HepG2 (cell line): ENCODE measurements around the gene CBFA2T2. TPM values are rescaled to one million over a fixed set of nuclear protein-coding genes. Genes with fewer than 3 reads are reported as not detected.

Experiments
- DNMT1 ChIP-seq: sonication (generic); formaldehyde crosslinking; IDR thresholded peaks from 2 replicates; pipeline ENCODE4 v1.5.1; 2020; ENCODE audit warnings: mild to moderate bottlenecking, missing genetic modification reagents
- DPF2 ChIP-seq: sonication (generic); formaldehyde crosslinking; IDR thresholded peaks from 2 replicates; pipeline ENCODE4 v1.4.0; 2020; ENCODE audit warnings: mild to moderate bottlenecking, low read depth, missing genetic modification reagents, borderline replicate concordance
- GMEB1 ChIP-seq: sonication (generic); formaldehyde crosslinking; IDR thresholded peaks from 2 replicates; pipeline ENCODE4 v1.5.1; 2020; ENCODE audit warnings: missing genetic modification reagents, mild to moderate bottlenecking, borderline replicate concordance
- polyA plus RNA-seq, 8 experiments: library from polyadenylated mRNA; depleted of rRNA in 3 of 8; stranded (reverse) in 7 of 8; unstranded in 1 of 8; fragments of >200 nt; fragmentation: Illumina TruSeq in 4 of 8; extraction: Trizol in 4 of 8; gene quantifications; 2 replicates each; pipeline versions ENCODE4 v1.2.1 to v1.2.3, GENCODE V29; 2011 to 2016; ENCODE audit warnings: low read depth in 4 of 8, missing spikeins in 1 of 8, mixed read lengths in 1 of 8; ENCODE audit not compliant: insufficient read depth in 1 of 8
- total RNA-seq, 5 experiments: library from RNA; depleted of rRNA; stranded (reverse); fragments of >200 nt; fragmentation: Illumina TruSeq; extraction: Trizol; gene quantifications; 2 replicates each; pipeline ENCODE4 v1.2.3, GENCODE V29; 2016; ENCODE audit warnings: low read depth in 1 of 5
- TF ChIP-seq, protein P1 (sequence below): sonication (generic); formaldehyde crosslinking; IDR thresholded peaks from one replicate; pipeline ENCODE4 v1.5.1; 2020; ENCODE audit warnings: mild to moderate bottlenecking, missing genetic modification reagents; ENCODE audit errors: not compliant biosample characterization
- TF ChIP-seq, protein P2 (sequence below), 2 experiments: sonication (generic) in 1 of 2; formaldehyde crosslinking in 1 of 2; IDR thresholded peaks; 2 replicates each; pipeline versions ENCODE4 v1.4.0 to v1.6.1; 2016 to 2020; ENCODE audit warnings: borderline replicate concordance in 1 of 2, low read depth in 1 of 2, mild to moderate bottlenecking in 1 of 2, missing genetic modification reagents in 1 of 2
- TF ChIP-seq, protein P3 (sequence below): sonication (generic); formaldehyde crosslinking; IDR thresholded peaks from 2 replicates; pipeline ENCODE4 v1.4.0; 2020; ENCODE audit warnings: missing genetic modification reagents

The CBFA2T2 gene
- total and polyA plus RNA-seq, 2 of the 13 experiments (the other 11 are each of a cell fraction or from before 2014, with no cell fraction given): 6.3 to 21.2 TPM

DNA sequence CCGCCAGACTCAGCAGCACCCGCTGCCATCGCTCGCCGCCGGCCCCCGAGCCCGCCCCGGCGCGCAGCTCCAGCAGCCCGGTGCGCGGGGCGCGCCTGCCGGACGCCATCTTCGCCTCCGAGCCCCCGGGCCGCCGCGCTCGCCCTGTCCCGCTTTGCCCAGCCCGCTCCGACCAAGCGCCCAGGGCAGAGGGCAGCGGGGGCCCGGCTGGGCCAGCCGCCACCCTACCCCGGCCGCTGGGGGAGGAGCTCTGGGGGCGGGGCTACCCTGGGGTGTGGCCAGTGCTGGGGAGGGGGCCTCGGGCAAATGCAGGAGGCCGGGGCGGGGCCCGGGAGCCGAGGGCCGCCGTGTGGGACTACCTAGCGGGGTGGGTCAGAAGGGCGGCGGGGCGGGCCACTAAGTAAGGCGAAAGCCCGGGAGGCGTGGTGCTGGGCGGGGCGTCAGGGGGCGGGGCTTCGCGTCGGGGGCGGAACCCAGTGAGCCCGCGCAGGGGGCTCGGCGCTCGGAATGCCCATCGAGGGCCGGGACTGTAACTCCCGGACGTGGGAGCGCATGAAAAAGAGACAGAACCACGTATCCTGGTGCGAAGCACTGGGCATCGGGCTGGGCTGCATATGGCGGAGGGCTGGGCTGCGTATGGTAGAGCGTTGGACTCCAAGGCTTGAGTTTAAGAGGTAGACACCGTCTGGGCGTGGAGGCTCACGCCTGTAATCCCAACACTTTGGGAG is 46.2 kb upstream of the CBFA2T2 start, which contains the start of gene SNTA1 (continued):
- TF ChIP-seq GMEB1 (0 out of 2 replicates have a peak, but pooled peaks have one; percentile 22), DNMT1 (CRISPR knock-in tag) (peak; percentile 74), DPF2 (no peak)
- TF ChIP-seq, protein P1, sequence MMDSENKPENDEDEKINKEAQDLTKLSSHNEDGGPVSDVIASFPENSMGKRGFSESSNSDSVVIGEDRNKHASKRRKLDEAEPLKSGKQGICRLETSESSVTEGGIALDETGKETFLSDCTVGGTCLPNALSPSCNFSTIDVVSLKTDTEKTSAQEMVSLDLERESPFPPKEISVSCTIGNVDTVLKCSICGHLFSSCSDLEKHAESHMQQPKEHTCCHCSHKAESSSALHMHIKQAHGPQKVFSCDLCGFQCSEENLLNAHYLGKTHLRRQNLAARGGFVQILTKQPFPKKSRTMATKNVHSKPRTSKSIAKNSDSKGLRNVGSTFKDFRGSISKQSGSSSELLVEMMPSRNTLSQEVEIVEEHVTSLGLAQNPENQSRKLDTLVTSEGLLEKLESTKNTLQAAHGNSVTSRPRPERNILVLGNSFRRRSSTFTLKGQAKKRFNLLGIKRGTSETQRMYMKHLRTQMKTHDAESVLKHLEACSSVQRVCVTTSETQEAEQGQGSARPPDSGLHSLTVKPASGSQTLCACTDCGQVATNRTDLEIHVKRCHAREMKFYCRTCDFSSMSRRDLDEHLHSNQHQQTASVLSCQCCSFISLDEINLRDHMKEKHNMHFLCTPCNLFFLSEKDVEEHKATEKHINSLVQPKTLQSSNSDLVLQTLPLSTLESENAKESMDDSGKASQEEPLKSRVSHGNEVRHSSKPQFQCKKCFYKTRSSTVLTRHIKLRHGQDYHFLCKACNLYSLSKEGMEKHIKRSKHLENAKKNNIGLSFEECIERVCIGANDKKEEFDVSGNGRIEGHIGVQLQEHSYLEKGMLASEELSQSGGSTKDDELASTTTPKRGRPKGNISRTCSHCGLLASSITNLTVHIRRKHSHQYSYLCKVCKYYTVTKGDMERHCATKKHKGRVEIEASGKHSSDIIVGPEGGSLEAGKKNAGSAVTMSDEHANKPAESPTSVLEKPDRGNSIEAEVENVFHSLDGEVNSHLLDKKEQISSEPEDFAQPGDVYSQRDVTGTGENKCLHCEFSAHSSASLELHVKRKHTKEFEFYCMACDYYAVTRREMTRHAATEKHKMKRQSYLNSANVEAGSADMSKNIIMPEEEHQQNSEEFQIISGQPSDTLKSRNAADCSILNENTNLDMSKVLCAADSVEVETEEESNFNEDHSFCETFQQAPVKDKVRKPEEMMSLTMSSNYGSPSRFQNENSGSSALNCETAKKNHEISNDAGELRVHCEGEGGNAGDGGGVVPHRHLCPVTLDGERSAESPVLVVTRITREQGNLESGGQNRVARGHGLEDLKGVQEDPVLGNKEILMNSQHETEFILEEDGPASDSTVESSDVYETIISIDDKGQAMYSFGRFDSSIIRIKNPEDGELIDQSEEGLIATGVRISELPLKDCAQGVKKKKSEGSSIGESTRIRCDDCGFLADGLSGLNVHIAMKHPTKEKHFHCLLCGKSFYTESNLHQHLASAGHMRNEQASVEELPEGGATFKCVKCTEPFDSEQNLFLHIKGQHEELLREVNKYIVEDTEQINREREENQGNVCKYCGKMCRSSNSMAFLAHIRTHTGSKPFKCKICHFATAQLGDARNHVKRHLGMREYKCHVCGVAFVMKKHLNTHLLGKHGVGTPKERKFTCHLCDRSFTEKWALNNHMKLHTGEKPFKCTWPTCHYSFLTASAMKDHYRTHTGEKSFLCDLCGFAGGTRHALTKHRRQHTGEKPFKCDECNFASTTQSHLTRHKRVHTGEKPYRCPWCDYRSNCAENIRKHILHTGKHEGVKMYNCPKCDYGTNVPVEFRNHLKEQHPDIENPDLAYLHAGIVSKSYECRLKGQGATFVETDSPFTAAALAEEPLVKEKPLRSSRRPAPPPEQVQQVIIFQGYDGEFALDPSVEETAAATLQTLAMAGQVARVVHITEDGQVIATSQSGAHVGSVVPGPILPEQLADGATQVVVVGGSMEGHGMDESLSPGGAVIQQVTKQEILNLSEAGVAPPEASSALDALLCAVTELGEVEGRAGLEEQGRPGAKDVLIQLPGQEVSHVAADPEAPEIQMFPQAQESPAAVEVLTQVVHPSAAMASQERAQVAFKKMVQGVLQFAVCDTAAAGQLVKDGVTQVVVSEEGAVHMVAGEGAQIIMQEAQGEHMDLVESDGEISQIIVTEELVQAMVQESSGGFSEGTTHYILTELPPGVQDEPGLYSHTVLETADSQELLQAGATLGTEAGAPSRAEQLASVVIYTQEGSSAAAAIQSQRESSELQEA: peak; percentile 33
- TF ChIP-seq, protein P2, sequence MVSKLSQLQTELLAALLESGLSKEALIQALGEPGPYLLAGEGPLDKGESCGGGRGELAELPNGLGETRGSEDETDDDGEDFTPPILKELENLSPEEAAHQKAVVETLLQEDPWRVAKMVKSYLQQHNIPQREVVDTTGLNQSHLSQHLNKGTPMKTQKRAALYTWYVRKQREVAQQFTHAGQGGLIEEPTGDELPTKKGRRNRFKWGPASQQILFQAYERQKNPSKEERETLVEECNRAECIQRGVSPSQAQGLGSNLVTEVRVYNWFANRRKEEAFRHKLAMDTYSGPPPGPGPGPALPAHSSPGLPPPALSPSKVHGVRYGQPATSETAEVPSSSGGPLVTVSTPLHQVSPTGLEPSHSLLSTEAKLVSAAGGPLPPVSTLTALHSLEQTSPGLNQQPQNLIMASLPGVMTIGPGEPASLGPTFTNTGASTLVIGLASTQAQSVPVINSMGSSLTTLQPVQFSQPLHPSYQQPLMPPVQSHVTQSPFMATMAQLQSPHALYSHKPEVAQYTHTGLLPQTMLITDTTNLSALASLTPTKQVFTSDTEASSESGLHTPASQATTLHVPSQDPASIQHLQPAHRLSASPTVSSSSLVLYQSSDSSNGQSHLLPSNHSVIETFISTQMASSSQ (IDR thresholded peaks at IDR 0.05; ENCODE audit: low read depth): no peak
- TF ChIP-seq, protein P2 (CRISPR knock-in tag; IDR thresholded peaks at IDR 0.05; ENCODE audit: borderline replicate concordance): peak; percentile 41; the same call in 1 of the 2 replicates
- TF ChIP-seq, protein P3, sequence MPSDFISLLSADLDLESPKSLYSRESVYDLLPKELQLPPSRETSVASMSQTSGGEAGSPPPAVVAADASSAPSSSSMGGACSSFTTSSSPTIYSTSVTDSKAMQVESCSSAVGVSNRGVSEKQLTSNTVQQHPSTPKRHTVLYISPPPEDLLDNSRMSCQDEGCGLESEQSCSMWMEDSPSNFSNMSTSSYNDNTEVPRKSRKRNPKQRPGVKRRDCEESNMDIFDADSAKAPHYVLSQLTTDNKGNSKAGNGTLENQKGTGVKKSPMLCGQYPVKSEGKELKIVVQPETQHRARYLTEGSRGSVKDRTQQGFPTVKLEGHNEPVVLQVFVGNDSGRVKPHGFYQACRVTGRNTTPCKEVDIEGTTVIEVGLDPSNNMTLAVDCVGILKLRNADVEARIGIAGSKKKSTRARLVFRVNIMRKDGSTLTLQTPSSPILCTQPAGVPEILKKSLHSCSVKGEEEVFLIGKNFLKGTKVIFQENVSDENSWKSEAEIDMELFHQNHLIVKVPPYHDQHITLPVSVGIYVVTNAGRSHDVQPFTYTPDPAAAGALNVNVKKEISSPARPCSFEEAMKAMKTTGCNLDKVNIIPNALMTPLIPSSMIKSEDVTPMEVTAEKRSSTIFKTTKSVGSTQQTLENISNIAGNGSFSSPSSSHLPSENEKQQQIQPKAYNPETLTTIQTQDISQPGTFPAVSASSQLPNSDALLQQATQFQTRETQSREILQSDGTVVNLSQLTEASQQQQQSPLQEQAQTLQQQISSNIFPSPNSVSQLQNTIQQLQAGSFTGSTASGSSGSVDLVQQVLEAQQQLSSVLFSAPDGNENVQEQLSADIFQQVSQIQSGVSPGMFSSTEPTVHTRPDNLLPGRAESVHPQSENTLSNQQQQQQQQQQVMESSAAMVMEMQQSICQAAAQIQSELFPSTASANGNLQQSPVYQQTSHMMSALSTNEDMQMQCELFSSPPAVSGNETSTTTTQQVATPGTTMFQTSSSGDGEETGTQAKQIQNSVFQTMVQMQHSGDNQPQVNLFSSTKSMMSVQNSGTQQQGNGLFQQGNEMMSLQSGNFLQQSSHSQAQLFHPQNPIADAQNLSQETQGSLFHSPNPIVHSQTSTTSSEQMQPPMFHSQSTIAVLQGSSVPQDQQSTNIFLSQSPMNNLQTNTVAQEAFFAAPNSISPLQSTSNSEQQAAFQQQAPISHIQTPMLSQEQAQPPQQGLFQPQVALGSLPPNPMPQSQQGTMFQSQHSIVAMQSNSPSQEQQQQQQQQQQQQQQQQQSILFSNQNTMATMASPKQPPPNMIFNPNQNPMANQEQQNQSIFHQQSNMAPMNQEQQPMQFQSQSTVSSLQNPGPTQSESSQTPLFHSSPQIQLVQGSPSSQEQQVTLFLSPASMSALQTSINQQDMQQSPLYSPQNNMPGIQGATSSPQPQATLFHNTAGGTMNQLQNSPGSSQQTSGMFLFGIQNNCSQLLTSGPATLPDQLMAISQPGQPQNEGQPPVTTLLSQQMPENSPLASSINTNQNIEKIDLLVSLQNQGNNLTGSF (CRISPR knock-in tag): peak; percentile 57; the same call in 1 of the 2 replicates
